Lower lobe of right lung (tissue), 2 donors: ENCODE results near the gene MRPL51. TPM values are rescaled to one million over a fixed set of nuclear protein-coding genes. Genes with fewer than 3 reads are reported as not detected.

Source experiments
- ATAC-seq, 2 donors: fragments of 200-7000 bp; cut with Tn5 transposase; one replicate each; pipeline ENCODE4 v1.9.1; 2020 to 2022; ENCODE audit warnings: mild to moderate bottlenecking in 2 of 2, moderate library complexity in 2 of 2
- DNase-seq: peaks from one replicate; pipeline ENCODE4 v3.0.0-alpha.2; 2020
- H3K27ac ChIP-seq: fragments of 200-600 bp; one replicate; pipeline ENCODE4 v1.8.0; 2022
- H3K27me3 ChIP-seq: fragments of 200-600 bp; one replicate; pipeline ENCODE4 v1.8.0; 2022; ENCODE audit warnings: low read depth
- H3K36me3 ChIP-seq: fragments of 200-600 bp; one replicate; pipeline ENCODE4 v1.8.0; 2022; ENCODE audit warnings: mild to moderate bottlenecking
- H3K4me1 ChIP-seq: fragments of 200-600 bp; one replicate; pipeline ENCODE4 v1.8.0; 2022
- H3K4me3 ChIP-seq: fragments of 200-600 bp; one replicate; pipeline ENCODE4 v1.8.0; 2022; ENCODE audit warnings: mild to moderate bottlenecking
- H3K9me3 ChIP-seq: fragments of 200-600 bp; one replicate; pipeline ENCODE4 v1.8.0; 2022
- CTCF ChIP-seq: fragments of 200-600 bp; IDR thresholded peaks from one replicate; pipeline ENCODE4 v1.8.0; 2022; ENCODE audit warnings: antibody characterized with exemption, mild to moderate bottlenecking
- intact Hi-C: fragments of 100-400 bp; cut with DNase I; formaldehyde crosslinking; loops from one replicate; pipeline ENCODE4 v1.11.0; 2022
- total RNA-seq: library from RNA; stranded (reverse); fragmentation: NEBNext Ultra II Directional; extraction: Animal tissue kit (Norgen Biotek cat#: 25700); gene quantifications from one replicate; pipeline ENCODE4 v1.2.1, GENCODE V29; 2021
- donor health status: DM: no; HTN: yes; CAD: no; lungs with severe emphysema.

MRPL51 gene
- total RNA-seq, 1 donor from 2014 or later, result 121 TPM

GRCh38 chr12:6451348-6452244 lies 41.5 kb downstream of the MRPL51 start, which contains the start of gene TAPBPL:
TSS of gene TAPBPL (plus strand) at chr12:6452042. CDS start at chr12:6452249, 207 bp downstream.
- ATAC-seq (peak; percentile 90 to 94), DNase-seq (peak; percentile 84)
- Histone ChIP-seq H3K4me3 (peak within 1 kb of the TSS; percentile 66), H3K9me3 (no peaks in the 10 kb centered on the region), H3K36me3 (peaks cover 28% of the 10 kb centered on the region), H3K27ac (peak within 1 kb of the TSS; percentile 92), H3K27me3 (no peaks in the 10 kb centered on the region), H3K4me1 (peaks cover 27% of the 10 kb centered on the region)
- intact Hi-C loops, result no loop called here
- TF ChIP-seq CTCF, result no peak

- intact Hi-C loops, result no loop called here
- Histone ChIP-seq H3K27me3 (no peaks in the 10 kb centered on the region), H3K9me3 (no peaks in the 10 kb centered on the region), H3K27ac (peak overlapping the region; percentile 92), H3K4me3 (peak overlapping the region; percentile 66), H3K36me3 (peaks cover 25% of the 10 kb centered on the region), H3K4me1 (peaks cover 27% of the 10 kb centered on the region)
- ATAC-seq, result peak in 1 of 2 donors; percentile 3
- DNase-seq, result no peak
- no peak for TF ChIP-seq CTCF
Measured at GRCh38 chr12:6450869-6451347, 42.2 kb downstream of the MRPL51 start.

- no peaks in the 10 kb centered on the region for H3K9me3 ChIP-seq
- no peaks in the 10 kb centered on the region for H3K27me3 ChIP-seq
- peak overlapping the region; percentile 92 for H3K27ac ChIP-seq
- intact Hi-C loops, result no loop called here
- peak overlapping the region; percentile 66 for H3K4me3 ChIP-seq
- H3K4me1 ChIP-seq, result peaks cover 27% of the 10 kb centered on the region
- H3K36me3 ChIP-seq, result peaks cover 21% of the 10 kb centered on the region
- DNase-seq (no peak), ATAC-seq (no peak)
- TF ChIP-seq CTCF, result no peak
Measured at GRCh38 chr12:6450091-6450868, 42.8 kb downstream of the MRPL51 start.

GRCh38 chr12:6444704-6445688 lies 48.1 kb downstream of the MRPL51 start, which contains the start of gene CD27:
TSS of gene CD27 (plus strand) at chr12:6444955. CDS start at chr12:6445096, 141 bp downstream.
- Histone ChIP-seq H3K27ac (peak within 1 kb of the TSS; percentile 38), H3K27me3 (no peaks in the 10 kb centered on the region), H3K36me3 (no peaks in the 10 kb centered on the region), H3K4me3 (peak within 1 kb of the TSS; percentile 27), H3K9me3 (no peaks in the 10 kb centered on the region), H3K4me1 (peaks cover 3% of the 10 kb centered on the region)
- DNase-seq (no peak), ATAC-seq (peak in 1 of 2 donors; percentile 15)
- intact Hi-C loops, result no loop called here
- no peak for TF ChIP-seq CTCF
